ENCODE results near the gene UGT2B10.

UGT2B10 gene

DNA sequence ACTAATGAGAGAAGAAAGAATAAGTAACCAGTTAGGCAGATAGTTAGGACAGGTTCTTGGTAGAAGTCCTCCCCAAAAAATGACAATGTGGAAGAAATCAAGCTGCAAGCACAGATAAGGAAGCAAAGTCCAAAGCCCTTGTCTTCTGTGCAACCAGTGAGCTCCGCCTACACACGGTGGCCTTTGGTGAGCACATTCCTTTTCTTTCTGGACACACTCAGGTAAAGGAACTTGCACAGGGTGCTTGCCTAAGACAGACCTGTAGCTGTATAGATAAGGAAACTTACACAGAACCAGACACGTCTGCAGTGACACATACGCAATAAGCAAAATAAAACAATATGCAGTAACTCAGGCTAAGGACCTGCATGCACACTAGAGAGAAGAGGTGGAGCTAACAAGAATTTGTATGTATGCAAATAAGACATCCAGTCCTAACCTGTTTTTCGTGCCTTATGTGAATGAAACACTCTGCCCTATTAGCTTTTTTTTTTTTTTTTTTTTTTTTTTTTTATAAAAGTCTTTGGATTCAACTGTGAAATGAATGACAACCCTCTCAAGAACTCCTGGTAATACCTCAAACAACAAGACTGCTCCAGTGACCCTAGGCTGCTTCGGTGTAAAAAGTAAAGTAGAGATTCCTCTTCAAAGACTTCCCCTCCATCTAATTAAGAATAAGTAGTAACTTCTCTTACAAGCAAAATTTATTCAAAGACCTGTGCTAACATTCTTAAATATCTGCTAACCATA is 48.8 kb downstream of the UGT2B10 start:
- Histone ChIP-seq H3K27me3 (no peaks in the 10 kb centered on the region), H3K4me1 (no peaks in the 10 kb centered on the region), H3K4me3 (no peak overlapping the region), H3K27ac (no peak overlapping the region), H3K36me3 (no peaks in the 10 kb centered on the region), H3K9me3 (no peaks in the 10 kb centered on the region)
- no peak for DNase-seq
- no peak for TF ChIP-seq CTCF (IDR thresholded peaks at IDR 0.05)
- intact Hi-C loops (cut with DNase I; ENCODE audit: low total_unique reads) = no loop called here

GRCh38 chr4:68865188-68865638 is 49.4 kb downstream of the UGT2B10 start:
- DNase-seq = no peak
- Histone ChIP-seq H3K27me3 (no peaks in the 10 kb centered on the region), H3K4me3 (no peak overlapping the region), H3K9me3 (no peaks in the 10 kb centered on the region), H3K36me3 (no peaks in the 10 kb centered on the region), H3K4me1 (no peaks in the 10 kb centered on the region), H3K27ac (no peak overlapping the region)
- intact Hi-C loops (cut with DNase I; ENCODE audit: low total_unique reads) = no loop called here
- no peak for TF ChIP-seq CTCF (IDR thresholded peaks at IDR 0.05)

DNA sequence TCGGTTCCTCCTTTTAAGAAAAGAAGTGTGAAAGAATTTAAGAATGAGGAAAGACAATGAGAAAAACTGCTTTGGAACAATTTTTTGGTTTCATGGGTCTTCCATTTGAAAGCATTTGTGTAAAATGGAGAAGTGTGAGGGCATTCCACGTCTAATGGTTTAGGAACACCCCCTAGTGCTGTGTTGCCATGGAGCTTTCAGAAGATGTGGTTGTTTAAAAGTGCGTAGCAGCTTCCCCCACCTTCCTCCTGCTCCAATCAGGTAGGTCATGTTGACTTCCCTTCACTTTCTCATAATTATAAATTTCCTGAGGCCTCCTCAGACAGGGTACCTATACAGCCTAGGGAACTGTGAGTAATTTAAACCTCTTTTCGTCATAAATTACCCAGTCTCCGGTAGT is 50.0 kb downstream of the UGT2B10 start:
- H3K4me3 ChIP-seq = no peak overlapping the region
- H3K9me3 ChIP-seq = no peaks in the 10 kb centered on the region
- no peak for TF ChIP-seq CTCF (IDR thresholded peaks at IDR 0.05)
- intact Hi-C loops (cut with DNase I; ENCODE audit: low total_unique reads) = no loop called here
- H3K27ac ChIP-seq = no peak overlapping the region
- no peaks in the 10 kb centered on the region for H3K36me3 ChIP-seq
- no peak for DNase-seq
- H3K4me1 ChIP-seq = no peaks in the 10 kb centered on the region
- H3K27me3 ChIP-seq = no peaks in the 10 kb centered on the region

DNA sequence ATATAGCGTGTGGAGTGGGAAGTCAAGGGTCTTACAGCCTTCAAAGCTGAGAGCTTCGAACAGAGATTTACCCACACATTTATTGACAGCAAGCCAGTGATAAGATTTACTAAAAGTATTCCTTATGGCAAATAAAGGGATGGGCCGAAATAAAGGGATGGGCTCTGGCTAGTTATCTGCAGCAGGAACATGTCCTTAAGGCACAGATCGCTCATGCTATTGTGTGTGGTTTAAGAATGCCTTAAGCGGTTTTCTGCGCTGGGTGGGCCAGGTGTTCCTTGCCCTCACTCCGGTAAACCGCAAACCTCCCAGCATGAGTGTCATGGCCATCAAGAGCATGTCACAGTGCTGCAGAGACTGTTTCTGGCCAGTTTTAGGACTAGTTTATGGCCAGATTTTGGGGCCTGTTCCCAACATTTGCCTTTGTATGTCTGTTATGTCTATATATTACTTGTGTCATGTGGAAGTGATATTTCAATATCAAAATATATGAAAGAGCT is 53.5 kb downstream of the UGT2B10 start:
- H3K4me1 ChIP-seq = no peaks in the 10 kb centered on the region
- no peak for TF ChIP-seq CTCF (IDR thresholded peaks at IDR 0.05)
- DNase-seq = no peak
- no peak overlapping the region for H3K4me3 ChIP-seq
- no peak overlapping the region for H3K27ac ChIP-seq
- no peaks in the 10 kb centered on the region for H3K27me3 ChIP-seq
- intact Hi-C loops (cut with DNase I; ENCODE audit: low total_unique reads) = no loop called here
- H3K9me3 ChIP-seq = no peaks in the 10 kb centered on the region
- no peaks in the 10 kb centered on the region for H3K36me3 ChIP-seq

DNA sequence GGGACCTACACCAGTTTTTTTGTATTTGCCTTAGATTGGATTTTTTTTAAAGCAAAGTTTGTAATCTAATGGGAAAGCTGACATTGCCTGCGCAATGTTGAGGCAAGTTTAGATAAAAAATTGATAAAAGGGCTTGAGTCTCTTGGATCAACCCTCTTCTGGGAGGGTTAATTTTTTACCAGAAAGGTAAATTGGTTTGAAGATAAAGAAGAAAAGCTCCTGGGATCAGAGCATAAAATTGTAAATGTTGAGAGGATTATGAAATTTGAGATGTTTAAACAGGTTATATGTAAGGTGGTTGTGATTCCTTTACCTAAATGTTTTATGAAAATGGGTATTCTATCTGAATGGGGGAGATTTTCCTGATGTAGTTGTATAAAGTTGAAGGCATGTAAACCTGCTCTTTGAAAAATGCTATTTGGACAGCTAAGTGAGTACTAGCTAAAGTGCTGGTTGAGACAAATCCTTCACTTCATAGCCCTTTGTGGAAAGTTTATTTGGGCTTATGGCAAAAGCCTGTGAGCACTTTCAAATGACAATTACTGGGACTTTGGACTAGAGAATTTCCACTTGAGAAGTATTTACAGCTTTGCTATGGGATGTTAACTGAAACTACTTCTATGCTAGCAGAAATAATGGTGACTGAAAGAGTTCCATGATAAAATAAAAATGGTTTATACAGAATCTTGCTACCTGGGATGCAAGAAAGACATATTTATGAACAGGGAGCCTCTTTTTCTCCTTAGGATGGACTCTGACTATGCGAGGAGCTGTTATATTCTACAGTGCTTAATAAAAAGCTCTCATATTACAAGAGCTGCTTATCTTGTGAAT is 56.2 kb downstream of the UGT2B10 start:
- Histone ChIP-seq H3K4me3 (no peak overlapping the region), H3K9me3 (no peaks in the 10 kb centered on the region), H3K27ac (no peak overlapping the region), H3K36me3 (no peaks in the 10 kb centered on the region), H3K4me1 (no peaks in the 10 kb centered on the region), H3K27me3 (no peaks in the 10 kb centered on the region)
- intact Hi-C loops (cut with DNase I; ENCODE audit: low total_unique reads) = no loop called here
- DNase-seq = no peak
- TF ChIP-seq CTCF (IDR thresholded peaks at IDR 0.05) = no peak
